NCI-H226 (cell line): ENCODE results near the gene HGF.
A peak's percentile ranks its signal among the peaks of the same experiment; 100 is the strongest.

ENCODE experiments used
- DNase-seq: peaks from one replicate; pipeline ENCODE4 v3.0.0-alpha.2; 2015

Gene HGF

GRCh38 chr7:81715984-81716588, 53.8 kb downstream of the HGF start:
- peak; percentile 8 for DNase-seq

- DNase-seq = no peak
These were observed 55.5 kb downstream of the HGF start for GRCh38 chr7:81714306-81714705.

- DNase-seq = no peak
These were observed 59.1 kb downstream of the HGF start for GRCh38 chr7:81710751-81711150.

- no peak for DNase-seq
These were observed 60.0 kb downstream of the HGF start for GRCh38 chr7:81709836-81710235.

GRCh38 chr7:81707966-81708365, 61.9 kb downstream of the HGF start:
- no peak for DNase-seq

- no peak for DNase-seq
These were observed 62.7 kb downstream of the HGF start for GRCh38 chr7:81707196-81707595.

GRCh38 chr7:81705206-81705605, 64.6 kb downstream of the HGF start:
- DNase-seq = no peak

- no peak for DNase-seq
These were observed 65.3 kb downstream of the HGF start for GRCh38 chr7:81704595-81704994.

GRCh38 chr7:81698965-81699364, 70.9 kb downstream of the HGF start:
- no peak for DNase-seq

- no peak for DNase-seq
These were observed 75.1 kb downstream of the HGF start for GRCh38 chr7:81694711-81695110.

- no peak for DNase-seq
These were observed 76.0 kb downstream of the HGF start for GRCh38 chr7:81693894-81694293.

GRCh38 chr7:81693080-81693479, 76.8 kb downstream of the HGF start:
- DNase-seq = no peak

GRCh38 chr7:81692146-81692905, 77.5 kb downstream of the HGF start:
- DNase-seq = no peak

- no peak for DNase-seq
These were observed 78.5 kb downstream of the HGF start for GRCh38 chr7:81691199-81691821.

- no peak for DNase-seq
These were observed 79.2 kb downstream of the HGF start for GRCh38 chr7:81690688-81691087.

GRCh38 chr7:81690251-81690650, 79.6 kb downstream of the HGF start:
- no peak for DNase-seq

- no peak for DNase-seq
These were observed 81.0 kb downstream of the HGF start for GRCh38 chr7:81688622-81689411.

GRCh38 chr7:81687062-81687461, 82.8 kb downstream of the HGF start:
- no peak for DNase-seq

- no peak for DNase-seq
These were observed 84.5 kb downstream of the HGF start for GRCh38 chr7:81685270-81685868.

GRCh38 chr7:81684514-81685269, 85.2 kb downstream of the HGF start:
- peak; percentile 99 for DNase-seq

GRCh38 chr7:81684033-81684432, 85.8 kb downstream of the HGF start:
- DNase-seq = no peak

GRCh38 chr7:81682873-81683272, 87.0 kb downstream of the HGF start:
- no peak for DNase-seq
